GM21576 (cell line): ENCODE measurements around the gene ZDHHC22.

Experiments used
- ATAC-seq: cut with Tn5 transposase; IDR thresholded peaks from one replicate; pipeline ENCODE4 v1.9.1; 2021; ENCODE audit warnings: mild to moderate bottlenecking, moderate library complexity; ENCODE audit not compliant: unreplicated experiment

Gene ZDHHC22

GRCh38 chr14:77131206-77131605, 10.4 kb downstream of the ZDHHC22 start:
- ATAC-seq = no peak

- ATAC-seq = no peak
Measured at GRCh38 chr14:77130386-77130785, 11.2 kb downstream of the ZDHHC22 start.

GRCh38 chr14:77128414-77128891, 13.1 kb downstream of the ZDHHC22 start:
- no peak for ATAC-seq

GRCh38 chr14:77126461-77126990, 15.1 kb downstream of the ZDHHC22 start:
- ATAC-seq = no peak

GRCh38 chr14:77125823-77126325, 15.7 kb downstream of the ZDHHC22 start:
- no peak for ATAC-seq

GRCh38 chr14:77125281-77125801, 16.2 kb downstream of the ZDHHC22 start:
- ATAC-seq = no peak

- no peak for ATAC-seq
Measured at GRCh38 chr14:77124345-77125280, 17.0 kb downstream of the ZDHHC22 start.

GRCh38 chr14:77123381-77124325, 17.9 kb downstream of the ZDHHC22 start:
- ATAC-seq = no peak

GRCh38 chr14:77122526-77123125, 19.0 kb downstream of the ZDHHC22 start:
- ATAC-seq = no peak

GRCh38 chr14:77120771-77121743, 20.5 kb downstream of the ZDHHC22 start:
- peak; percentile 86 for ATAC-seq

GRCh38 chr14:77119851-77120250, 21.7 kb downstream of the ZDHHC22 start:
- no peak for ATAC-seq

GRCh38 chr14:77116172-77116817, 25.3 kb downstream of the ZDHHC22 start:
- no peak for ATAC-seq

GRCh38 chr14:77114609-77115008, 27.0 kb downstream of the ZDHHC22 start:
- no peak for ATAC-seq

GRCh38 chr14:77113644-77114043, 27.9 kb downstream of the ZDHHC22 start:
- no peak for ATAC-seq

GRCh38 chr14:77111021-77111420, 30.6 kb downstream of the ZDHHC22 start:
- no peak for ATAC-seq

- ATAC-seq = no peak
Measured at GRCh38 chr14:77110286-77110685, 31.3 kb downstream of the ZDHHC22 start.

- ATAC-seq = no peak
Measured at GRCh38 chr14:77109656-77110055, 31.9 kb downstream of the ZDHHC22 start.

- no peak for ATAC-seq
Measured at GRCh38 chr14:77108753-77109152, 32.8 kb downstream of the ZDHHC22 start.

- ATAC-seq = no peak
Measured at GRCh38 chr14:77107228-77107627, 34.4 kb downstream of the ZDHHC22 start.
